Endodermal cell (in vitro differentiated cells): ENCODE data around the gene CDH4. TPM values are rescaled to one million over a fixed set of nuclear protein-coding genes. Genes with fewer than 3 reads are reported as not detected.

ENCODE experiments used
- DNase-seq: peaks from one replicate; pipeline ENCODE4 v3.0.0-alpha.2; 2017
- H3K27ac ChIP-seq: 2 replicates; pipeline ENCODE4 v1.5.1; 2013; ENCODE audit warnings: mild to moderate bottlenecking, low read depth, low read length, moderate library complexity
- H3K27me3 ChIP-seq: 2 replicates; pipeline ENCODE4 v1.6.1; 2013; ENCODE audit warnings: mild to moderate bottlenecking, low read length, moderate library complexity; ENCODE audit not compliant: insufficient read depth, control insufficient read depth, poor library complexity, severe bottlenecking
- H3K36me3 ChIP-seq: 2 replicates; pipeline ENCODE4 v1.7.0; 2013; ENCODE audit warnings: mild to moderate bottlenecking, low read length, moderate library complexity; ENCODE audit not compliant: control insufficient read depth, insufficient read depth
- H3K4me1 ChIP-seq: one replicate; pipeline ENCODE4 v1.7.0; 2013; ENCODE audit warnings: low read length; ENCODE audit not compliant: control insufficient read depth, insufficient read depth
- H3K4me3 ChIP-seq: 2 replicates; pipeline ENCODE4 v1.5.1; 2013; ENCODE audit warnings: mild to moderate bottlenecking, low read length, moderate library complexity
- H3K9ac ChIP-seq: 2 replicates; pipeline ENCODE4 v1.6.1; 2013; ENCODE audit warnings: mild to moderate bottlenecking, low read length, moderate library complexity; ENCODE audit not compliant: poor library complexity, severe bottlenecking; ENCODE audit errors: extremely low read depth
- H3K9me3 ChIP-seq: 2 replicates; pipeline ENCODE4 v1.6.1; 2013; ENCODE audit warnings: mild to moderate bottlenecking, low read length, moderate library complexity; ENCODE audit not compliant: control insufficient read depth
- H3K27ac Mint-ChIP-seq: 2 replicates; pipeline ENCODE4 v1.8.0; 2020; ENCODE audit warnings: mixed read lengths
- H3K27me3 Mint-ChIP-seq: 2 replicates; pipeline ENCODE4 v1.8.0; 2021; ENCODE audit warnings: mild to moderate bottlenecking, mixed read lengths; ENCODE audit not compliant: insufficient read depth
- H3K36me3 Mint-ChIP-seq: 2 replicates; pipeline ENCODE4 v1.8.0; 2020; ENCODE audit warnings: low read depth, mixed read lengths
- H3K4me1 Mint-ChIP-seq: 2 replicates; pipeline ENCODE4 v1.8.0; 2020; ENCODE audit warnings: mixed read lengths
- H3K4me3 Mint-ChIP-seq: 2 replicates; pipeline ENCODE4 v1.8.0; 2020; ENCODE audit warnings: mild to moderate bottlenecking, moderate library complexity, mixed read lengths
- H3K9me3 Mint-ChIP-seq: 2 replicates; pipeline ENCODE4 v1.8.0; 2020; ENCODE audit warnings: mild to moderate bottlenecking, mixed read lengths
- WGBS, 2 experiments: methylation state at CpG; one replicate each; pipeline versions ENCODE4 v1.1.5 to v1.1.7; 2013; ENCODE audit warnings: missing lambda C conversion rate in 2 of 2, mixed read lengths in 1 of 2; ENCODE audit not compliant: insufficient coverage in 1 of 2, insufficient read length in 1 of 2; 5-methylcytosine and 5-hydroxymethylcytosine counted together
- total RNA-seq, 2 donors: library from RNA; stranded (reverse); fragmentation: NEBNext Ultra II Directional in 1 of 2; extraction: Animal tissue kit (Norgen Biotek cat#: 25700) in 1 of 2; gene quantifications; 2 replicates in 1 of 2; 3 replicates in 1 of 2; pipeline ENCODE4 v1.2.1, GENCODE V29; 2021
- TF ChIP-seq, protein P1 (sequence below): fragments of 200-600 bp; sonication (generic); conservative IDR thresholded peaks from 2 replicates; pipeline ENCODE4 v1.5.0; 2021; ENCODE audit warnings: antibody characterized with exemption, mild to moderate bottlenecking

The CDH4 gene
- total RNA-seq, 2 donors from 2014 or later, result 1.8 to 5.8 TPM

DNA sequence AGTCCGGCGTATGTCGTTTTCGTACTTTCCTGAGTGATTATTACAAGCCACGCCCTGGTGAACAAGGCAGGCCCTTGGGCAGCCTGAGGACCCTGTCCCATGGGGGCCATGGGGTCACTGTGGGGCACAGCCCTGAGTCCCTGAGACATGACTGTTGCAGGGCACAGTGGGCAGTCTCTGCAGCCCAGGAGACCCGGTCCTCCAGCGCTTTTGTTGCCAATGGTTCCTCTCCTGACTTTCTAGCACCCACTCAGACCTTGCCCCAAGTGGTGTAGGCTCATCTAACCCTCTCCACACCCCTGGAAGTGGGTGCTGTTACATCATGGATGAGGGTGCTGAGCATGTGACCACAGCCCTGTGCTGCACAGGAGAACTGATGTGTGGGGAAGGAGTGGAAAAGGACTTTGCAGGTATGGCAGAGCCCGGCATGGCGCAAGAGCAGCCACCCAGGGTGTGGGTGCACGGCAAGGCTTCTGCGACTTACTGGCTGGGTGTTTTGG, 494.1 kb downstream of the CDH4 start:
- peaks cover 9% of the 10 kb centered on the region for H3K9me3 ChIP-seq
- no peak overlapping the region for H3K4me3 ChIP-seq
- H3K27ac ChIP-seq, result no peak overlapping the region
- no peak overlapping the region for H3K9ac ChIP-seq
- Mint-ChIP-seq H3K36me3 (no peaks in the 10 kb centered on the region), H3K9me3 (peaks cover 12% of the 10 kb centered on the region), H3K4me3 (no peak overlapping the region), H3K4me1 (no peaks in the 10 kb centered on the region), H3K27ac (no peak overlapping the region), H3K27me3 (peaks cover 6% of the 10 kb centered on the region)
- no peaks in the 10 kb centered on the region for H3K27me3 ChIP-seq
- no peak for DNase-seq
- H3K4me1 ChIP-seq, result no peaks in the 10 kb centered on the region
- WGBS, 2 experiments, result 83 to 85% methylated on average over 9 to 11 of the region's 11 CpGs
- no peaks in the 10 kb centered on the region for H3K36me3 ChIP-seq
- TF ChIP-seq, protein P1, sequence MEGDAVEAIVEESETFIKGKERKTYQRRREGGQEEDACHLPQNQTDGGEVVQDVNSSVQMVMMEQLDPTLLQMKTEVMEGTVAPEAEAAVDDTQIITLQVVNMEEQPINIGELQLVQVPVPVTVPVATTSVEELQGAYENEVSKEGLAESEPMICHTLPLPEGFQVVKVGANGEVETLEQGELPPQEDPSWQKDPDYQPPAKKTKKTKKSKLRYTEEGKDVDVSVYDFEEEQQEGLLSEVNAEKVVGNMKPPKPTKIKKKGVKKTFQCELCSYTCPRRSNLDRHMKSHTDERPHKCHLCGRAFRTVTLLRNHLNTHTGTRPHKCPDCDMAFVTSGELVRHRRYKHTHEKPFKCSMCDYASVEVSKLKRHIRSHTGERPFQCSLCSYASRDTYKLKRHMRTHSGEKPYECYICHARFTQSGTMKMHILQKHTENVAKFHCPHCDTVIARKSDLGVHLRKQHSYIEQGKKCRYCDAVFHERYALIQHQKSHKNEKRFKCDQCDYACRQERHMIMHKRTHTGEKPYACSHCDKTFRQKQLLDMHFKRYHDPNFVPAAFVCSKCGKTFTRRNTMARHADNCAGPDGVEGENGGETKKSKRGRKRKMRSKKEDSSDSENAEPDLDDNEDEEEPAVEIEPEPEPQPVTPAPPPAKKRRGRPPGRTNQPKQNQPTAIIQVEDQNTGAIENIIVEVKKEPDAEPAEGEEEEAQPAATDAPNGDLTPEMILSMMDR, result no peak

DNA sequence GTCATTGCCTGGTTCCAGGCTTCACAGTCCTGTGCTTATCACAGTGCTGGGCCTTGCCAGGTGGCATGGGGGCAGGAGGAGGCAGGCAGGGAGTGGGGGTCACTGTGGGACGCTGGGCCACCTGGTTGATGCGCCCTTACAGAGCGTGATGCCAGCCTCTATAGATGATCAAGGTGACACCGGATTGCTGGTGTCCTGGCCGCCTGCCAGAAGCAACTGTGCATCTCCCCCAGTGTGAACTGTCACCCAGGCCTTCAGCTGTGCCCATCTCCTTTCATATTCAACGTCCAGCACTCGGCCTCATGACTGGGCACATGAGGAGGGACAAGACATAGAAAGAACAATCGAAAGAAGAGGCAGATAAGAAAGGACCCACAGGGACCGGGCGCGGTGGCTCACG, 494.7 kb downstream of the CDH4 start:
- no peaks in the 10 kb centered on the region for H3K36me3 Mint-ChIP-seq
- DNase-seq, result no peak
- no peaks in the 10 kb centered on the region for H3K4me1 ChIP-seq
- H3K4me3 ChIP-seq, result no peak overlapping the region
- 92 to 96% methylated on average over 12 of the region's 12 CpGs for WGBS, 2 experiments
- H3K36me3 ChIP-seq, result no peaks in the 10 kb centered on the region
- TF ChIP-seq, protein P1, result no peak
- H3K4me1 Mint-ChIP-seq, result no peaks in the 10 kb centered on the region
- H3K9me3 ChIP-seq, result peaks cover 12% of the 10 kb centered on the region
- peaks cover 6% of the 10 kb centered on the region for H3K27me3 Mint-ChIP-seq
- H3K9me3 Mint-ChIP-seq, result peaks cover 18% of the 10 kb centered on the region
- H3K9ac ChIP-seq, result no peak overlapping the region
- no peak overlapping the region for H3K27ac Mint-ChIP-seq
- no peak overlapping the region for H3K4me3 Mint-ChIP-seq
- no peak overlapping the region for H3K27ac ChIP-seq
- H3K27me3 ChIP-seq, result no peaks in the 10 kb centered on the region

DNA sequence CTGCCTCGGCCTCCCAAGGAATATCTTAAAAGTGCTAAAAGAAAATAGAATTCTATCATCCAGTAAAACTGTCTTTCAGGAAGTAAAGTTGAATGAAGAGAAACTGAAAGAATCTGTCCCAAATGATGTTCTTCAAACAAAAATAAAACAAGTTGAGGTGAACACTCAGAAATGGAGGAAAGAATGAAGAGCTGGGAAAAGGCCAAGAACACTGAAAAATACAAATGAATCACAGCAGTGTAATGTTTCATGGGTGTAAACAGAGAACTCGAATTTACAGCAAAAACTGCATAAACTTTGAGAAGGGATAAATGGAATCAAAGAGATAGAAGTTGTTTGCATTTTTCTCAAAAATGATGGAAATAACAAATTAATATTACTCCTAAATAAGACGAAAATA, 496.3 kb downstream of the CDH4 start:
- WGBS, 2 experiments, result 84 to 91% methylated on average over 1 to 2 of the region's 3 CpGs
- TF ChIP-seq, protein P1, result no peak
- H3K4me3 ChIP-seq, result no peak overlapping the region
- Mint-ChIP-seq H3K9me3 (peaks cover 20% of the 10 kb centered on the region), H3K27me3 (peaks cover 6% of the 10 kb centered on the region), H3K4me1 (peaks cover 3% of the 10 kb centered on the region), H3K27ac (no peak overlapping the region), H3K4me3 (no peak overlapping the region), H3K36me3 (no peaks in the 10 kb centered on the region)
- H3K36me3 ChIP-seq, result no peaks in the 10 kb centered on the region
- H3K9ac ChIP-seq, result no peak overlapping the region
- no peak for DNase-seq
- peaks cover 12% of the 10 kb centered on the region for H3K9me3 ChIP-seq
- H3K27ac ChIP-seq, result no peak overlapping the region
- H3K27me3 ChIP-seq, result no peaks in the 10 kb centered on the region
- H3K4me1 ChIP-seq, result no peaks in the 10 kb centered on the region
